Liver (tissue), 3 donors: ENCODE results near the gene HMGN4.
A peak's percentile ranks its signal among the peaks of the same experiment; 100 is the strongest.

Source experiments
- ATF3 ChIP-seq: IDR thresholded peaks from 2 replicates; pipeline ENCODE4 v1.6.1; 2016; ENCODE audit warnings: antibody characterized with exemption
- CTCF ChIP-seq: fragments of 150-350 bp; IDR thresholded peaks from 2 replicates; pipeline ENCODE4 v1.5.1; 2017; ENCODE audit warnings: improper control_type of control experiment, low read depth, low read length; ENCODE audit not compliant: missing input control
- EGR1 ChIP-seq, 2 donors: IDR thresholded peaks; 2 replicates each; pipeline ENCODE4 v1.6.1; 2016 to 2018; ENCODE audit warnings: antibody characterized with exemption in 2 of 2, low read depth in 2 of 2
- GABPA ChIP-seq, 2 donors: IDR thresholded peaks in 1 of 2; conservative IDR thresholded peaks in 1 of 2; 2 replicates each; pipeline ENCODE4 v1.6.1; 2016; ENCODE audit warnings: antibody characterized with exemption in 2 of 2, mild to moderate bottlenecking in 1 of 2, moderate library complexity in 1 of 2
- JUND ChIP-seq, 2 donors: IDR thresholded peaks; 2 replicates each; pipeline ENCODE4 v1.6.1; 2016; ENCODE audit warnings: antibody characterized with exemption in 2 of 2
- MAX ChIP-seq: IDR thresholded peaks from 2 replicates; pipeline ENCODE4 v1.6.1; 2016; ENCODE audit warnings: antibody characterized with exemption
- NR2F2 ChIP-seq: IDR thresholded peaks from 2 replicates; pipeline ENCODE4 v1.6.1; 2016; ENCODE audit warnings: antibody characterized with exemption
- RAD21 ChIP-seq, 2 donors: IDR thresholded peaks; 2 replicates each; pipeline ENCODE4 v1.6.1; 2016; ENCODE audit warnings: antibody characterized with exemption in 2 of 2, mild to moderate bottlenecking in 2 of 2
- RXRA ChIP-seq, 2 donors: IDR thresholded peaks; 2 replicates each; pipeline ENCODE4 v1.6.1; 2017 to 2018; ENCODE audit warnings: antibody characterized with exemption in 2 of 2, mild to moderate bottlenecking in 1 of 2
- SP1 ChIP-seq: IDR thresholded peaks from 2 replicates; pipeline ENCODE4 v1.6.1; 2018; ENCODE audit warnings: antibody characterized with exemption, mild to moderate bottlenecking
- TAF1 ChIP-seq: conservative IDR thresholded peaks from 2 replicates; pipeline ENCODE4 v1.6.1; 2016; ENCODE audit warnings: antibody characterized with exemption, mild to moderate bottlenecking
- YY1 ChIP-seq: IDR thresholded peaks from 2 replicates; pipeline ENCODE4 v1.6.1; 2016; ENCODE audit warnings: antibody characterized with exemption, mild to moderate bottlenecking
- ZBTB33 ChIP-seq: IDR thresholded peaks from 2 replicates; pipeline ENCODE4 v1.6.1; 2016; ENCODE audit warnings: antibody characterized with exemption
- TF ChIP-seq, protein P1 (sequence below): IDR thresholded peaks from 2 replicates; pipeline ENCODE4 v1.6.1; 2016; ENCODE audit warnings: antibody characterized with exemption, mild to moderate bottlenecking
- donor health status: healthy.
- donor health status: healthy.

DNA sequence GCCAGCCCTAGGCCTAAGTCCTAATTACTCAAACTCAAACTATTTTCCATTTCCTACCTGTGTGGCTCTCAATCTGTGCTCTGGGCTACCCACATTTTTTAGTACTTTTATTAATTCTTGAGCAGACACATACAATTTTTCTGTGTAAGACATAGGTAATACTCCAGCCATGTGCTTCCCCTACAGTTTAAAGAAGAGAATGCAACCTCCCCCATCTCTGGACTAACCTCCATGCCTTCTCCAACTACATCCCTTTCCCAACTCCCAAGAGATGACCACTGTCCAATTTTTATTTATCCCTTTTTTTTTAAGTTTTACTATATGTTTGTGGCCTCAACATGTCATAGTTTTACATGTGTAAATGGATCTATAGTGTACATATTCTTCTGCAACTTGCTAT, 5.8 kb downstream of the HMGN4 start:
- TF ChIP-seq, protein P1, sequence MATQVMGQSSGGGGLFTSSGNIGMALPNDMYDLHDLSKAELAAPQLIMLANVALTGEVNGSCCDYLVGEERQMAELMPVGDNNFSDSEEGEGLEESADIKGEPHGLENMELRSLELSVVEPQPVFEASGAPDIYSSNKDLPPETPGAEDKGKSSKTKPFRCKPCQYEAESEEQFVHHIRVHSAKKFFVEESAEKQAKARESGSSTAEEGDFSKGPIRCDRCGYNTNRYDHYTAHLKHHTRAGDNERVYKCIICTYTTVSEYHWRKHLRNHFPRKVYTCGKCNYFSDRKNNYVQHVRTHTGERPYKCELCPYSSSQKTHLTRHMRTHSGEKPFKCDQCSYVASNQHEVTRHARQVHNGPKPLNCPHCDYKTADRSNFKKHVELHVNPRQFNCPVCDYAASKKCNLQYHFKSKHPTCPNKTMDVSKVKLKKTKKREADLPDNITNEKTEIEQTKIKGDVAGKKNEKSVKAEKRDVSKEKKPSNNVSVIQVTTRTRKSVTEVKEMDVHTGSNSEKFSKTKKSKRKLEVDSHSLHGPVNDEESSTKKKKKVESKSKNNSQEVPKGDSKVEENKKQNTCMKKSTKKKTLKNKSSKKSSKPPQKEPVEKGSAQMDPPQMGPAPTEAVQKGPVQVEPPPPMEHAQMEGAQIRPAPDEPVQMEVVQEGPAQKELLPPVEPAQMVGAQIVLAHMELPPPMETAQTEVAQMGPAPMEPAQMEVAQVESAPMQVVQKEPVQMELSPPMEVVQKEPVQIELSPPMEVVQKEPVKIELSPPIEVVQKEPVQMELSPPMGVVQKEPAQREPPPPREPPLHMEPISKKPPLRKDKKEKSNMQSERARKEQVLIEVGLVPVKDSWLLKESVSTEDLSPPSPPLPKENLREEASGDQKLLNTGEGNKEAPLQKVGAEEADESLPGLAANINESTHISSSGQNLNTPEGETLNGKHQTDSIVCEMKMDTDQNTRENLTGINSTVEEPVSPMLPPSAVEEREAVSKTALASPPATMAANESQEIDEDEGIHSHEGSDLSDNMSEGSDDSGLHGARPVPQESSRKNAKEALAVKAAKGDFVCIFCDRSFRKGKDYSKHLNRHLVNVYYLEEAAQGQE, result no peak
- TF ChIP-seq CTCF (peak; percentile 12), YY1 (no peak), TAF1 (no peak), RAD21 (IDR thresholded peaks at IDR 0.05) (no peak), ZBTB33 (no peak), SP1 (no peak), MAX (no peak), GABPA (IDR thresholded peaks at IDR 0.05 in 1 of 2, conservative IDR thresholded peaks at IDR 0.05 in 1 of 2) (no peak), ATF3 (no peak), RXRA (IDR thresholded peaks at IDR 0.05) (no peak), JUND (IDR thresholded peaks at IDR 0.05) (no peak), EGR1 (IDR thresholded peaks at IDR 0.05; ENCODE audit: low read depth in 2 of 2) (no peak), NR2F2 (no peak)
